LoVo (cell line): Measurements from ENCODE around the gene IFITM5.
"Not testable (repeated sequence)": the region's sequence is repeated elsewhere in the genome, so short reads cannot be mapped to it uniquely, and the experiment has no call there.

Experiments used
- DNase-seq: peaks from one replicate; pipeline ENCODE4 v3.0.0-alpha.2; 2016; ENCODE audit warnings: low spot score

Gene IFITM5

GRCh38 chr11:299081-299891 lies at the start of gene IFITM5:
Gene IFITM5 (minus strand): TSS chr11:299526. CDS start chr11:299490, 36 bp downstream.
- DNase-seq: no peak

- no peak for DNase-seq
Observed at GRCh38 chr11:346529-346928, 47.2 kb upstream of the IFITM5 start.

GRCh38 chr11:344836-345578 lies 45.7 kb upstream of the IFITM5 start:
- DNase-seq: no peak

DNA sequence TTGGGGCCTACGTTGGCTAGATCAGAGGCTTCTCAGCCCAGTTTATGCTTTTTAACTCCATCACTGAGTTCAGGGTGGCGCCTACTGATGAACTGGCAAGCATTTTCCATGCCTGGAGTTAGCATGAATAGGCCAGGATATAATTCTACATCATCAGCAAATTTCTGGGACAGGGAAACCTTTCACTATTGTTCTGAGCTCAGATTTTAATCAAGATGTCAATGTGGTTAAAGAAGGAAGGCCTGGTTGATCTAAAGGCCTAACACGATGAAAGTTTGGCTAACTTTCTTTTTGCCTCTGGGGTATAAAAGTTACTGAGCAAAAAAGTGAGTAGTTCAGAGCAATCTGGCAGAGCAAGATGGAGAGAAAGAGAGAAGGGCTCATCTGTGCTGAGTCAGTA lies 43.0 kb upstream of the IFITM5 start:
- no peak for DNase-seq

- no peak for DNase-seq
Observed at GRCh38 chr11:340539-341512, 41.5 kb upstream of the IFITM5 start.

- DNase-seq: no peak
Observed at GRCh38 chr11:339963-340362, 40.6 kb upstream of the IFITM5 start.

- DNase-seq: no peak
Observed at GRCh38 chr11:337711-338110, 38.4 kb upstream of the IFITM5 start.

DNA sequence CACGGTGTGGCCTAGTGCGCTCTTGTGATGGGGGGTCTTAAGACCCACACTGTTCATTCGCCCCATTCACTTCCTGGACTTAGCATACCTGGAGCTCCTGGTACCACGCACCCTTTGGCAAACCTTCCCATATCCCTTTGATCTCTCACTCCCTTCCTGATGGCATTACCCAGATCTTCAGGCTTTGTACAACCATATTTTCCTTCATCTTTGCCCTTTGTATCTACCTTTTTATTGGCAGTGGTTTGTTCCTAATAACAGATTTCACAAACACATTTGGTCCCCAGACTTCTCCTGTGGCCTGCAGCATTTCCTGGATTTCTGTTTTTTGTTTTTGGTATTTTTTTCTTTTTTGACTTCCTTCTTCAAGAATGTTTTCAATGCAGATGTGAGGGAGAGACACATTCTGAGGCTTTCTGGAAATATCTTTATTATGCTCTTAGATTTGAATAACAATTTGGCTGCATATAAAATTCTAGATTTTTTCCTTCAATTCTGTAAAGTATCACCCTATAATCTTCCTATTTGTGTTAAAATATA lies 37.4 kb upstream of the IFITM5 start:
- no peak for DNase-seq

DNA sequence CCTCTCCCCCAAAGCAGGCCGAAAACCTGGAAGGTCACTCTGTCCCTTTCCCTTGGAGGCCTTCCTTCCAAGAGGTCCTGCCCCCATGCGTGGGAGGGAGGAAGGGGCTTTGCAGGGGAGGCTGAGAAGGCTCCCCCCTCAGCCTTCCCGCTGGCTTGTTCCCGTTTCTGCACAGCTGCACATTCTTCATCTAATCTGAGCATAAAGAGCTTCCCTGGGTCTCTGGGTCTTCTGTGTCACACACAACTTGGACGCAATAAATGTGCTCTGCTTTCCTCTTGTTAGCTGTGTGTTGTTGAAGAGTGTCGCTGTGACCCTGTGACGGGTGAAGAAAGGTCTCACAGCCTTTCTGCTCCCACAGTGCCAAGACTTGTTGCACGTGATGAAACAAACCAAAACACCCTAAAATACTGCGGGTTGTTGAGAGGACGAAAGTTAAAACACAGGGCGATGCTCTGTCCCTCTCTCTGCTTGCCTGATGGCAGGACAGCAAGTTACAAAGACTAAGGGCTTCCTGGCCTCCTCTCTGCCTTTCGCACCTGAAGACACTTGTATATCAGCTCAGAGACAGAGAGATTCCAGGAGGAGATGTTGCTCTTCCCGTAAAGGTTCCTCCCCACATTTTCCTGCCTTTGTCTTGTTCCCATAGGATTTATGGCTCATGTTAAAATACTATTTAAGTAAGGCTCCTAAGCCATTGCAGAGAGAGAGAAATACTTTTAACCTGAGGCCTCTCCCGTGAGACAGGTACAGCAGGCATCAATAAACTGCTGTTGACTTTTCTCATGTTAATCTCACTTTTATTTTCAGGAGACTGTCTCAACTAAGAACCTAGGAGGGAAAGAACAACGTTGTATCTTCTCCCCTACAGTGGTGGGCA lies 36.7 kb upstream of the IFITM5 start:
- no peak for DNase-seq

GRCh38 chr11:334264-334994 lies 35.1 kb upstream of the IFITM5 start:
- no peak for DNase-seq

GRCh38 chr11:333616-334263 lies 34.4 kb upstream of the IFITM5 start:
- DNase-seq: not testable (repeated sequence)

GRCh38 chr11:332651-333480 lies 33.5 kb upstream of the IFITM5 start:
- DNase-seq: no peak

DNA sequence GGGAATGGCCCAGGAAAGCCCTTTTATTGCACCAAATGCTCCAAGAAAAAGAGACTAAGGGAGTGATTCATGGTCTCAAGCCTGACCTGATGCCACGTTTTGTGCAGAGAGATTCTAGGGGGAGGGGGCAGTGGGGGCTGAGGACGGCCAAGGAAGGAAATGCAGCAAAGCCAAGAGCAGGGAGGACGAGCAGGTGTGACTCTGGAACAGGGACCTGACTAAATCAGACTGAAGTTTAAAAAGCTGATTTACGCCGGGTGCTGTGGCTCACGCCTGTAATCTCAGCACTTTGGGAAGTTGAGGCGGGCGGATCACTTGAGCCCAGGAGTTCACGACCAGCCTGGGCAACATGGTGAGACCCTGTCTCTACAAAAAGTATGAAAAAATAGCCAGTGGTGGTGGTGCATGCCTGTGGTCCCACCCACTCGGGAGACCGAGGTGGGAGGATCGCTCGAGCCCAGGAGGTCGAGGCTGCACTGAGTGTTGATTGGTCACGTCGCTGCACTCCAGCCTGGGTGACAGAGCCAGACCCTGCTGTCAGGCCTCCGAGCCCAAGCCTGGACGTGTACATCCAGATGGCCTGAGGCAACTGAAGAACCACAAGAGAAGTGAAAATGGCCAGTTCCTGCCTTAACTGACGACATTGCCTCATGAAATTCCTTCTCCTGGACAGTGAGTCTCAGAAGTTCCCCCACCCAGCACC lies 32.2 kb upstream of the IFITM5 start:
- no peak for DNase-seq

GRCh38 chr11:330694-331357 lies 31.5 kb upstream of the IFITM5 start:
- no peak for DNase-seq

DNA sequence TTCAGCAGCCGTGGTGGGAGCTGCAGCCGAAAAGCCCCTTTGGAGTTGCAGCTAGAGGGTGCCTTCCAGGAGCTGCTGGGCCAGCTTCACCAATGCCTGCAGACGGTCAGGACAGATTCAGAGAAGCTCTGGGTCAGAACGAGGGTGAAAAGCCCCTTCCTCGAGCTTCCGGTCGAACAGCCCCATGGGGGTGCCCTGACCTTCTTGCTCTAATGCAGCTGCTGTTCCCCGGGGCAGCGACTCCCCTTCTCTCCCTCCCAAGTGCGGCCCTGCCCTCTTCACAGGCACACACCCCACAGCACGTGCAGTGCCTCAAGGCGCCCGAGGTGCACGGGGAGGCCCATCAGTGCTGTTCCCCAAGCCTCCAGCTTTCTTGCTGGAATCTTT lies 31.0 kb upstream of the IFITM5 start:
- no peak for DNase-seq

GRCh38 chr11:329886-330253 lies 30.5 kb upstream of the IFITM5 start:
- DNase-seq: no peak

DNA sequence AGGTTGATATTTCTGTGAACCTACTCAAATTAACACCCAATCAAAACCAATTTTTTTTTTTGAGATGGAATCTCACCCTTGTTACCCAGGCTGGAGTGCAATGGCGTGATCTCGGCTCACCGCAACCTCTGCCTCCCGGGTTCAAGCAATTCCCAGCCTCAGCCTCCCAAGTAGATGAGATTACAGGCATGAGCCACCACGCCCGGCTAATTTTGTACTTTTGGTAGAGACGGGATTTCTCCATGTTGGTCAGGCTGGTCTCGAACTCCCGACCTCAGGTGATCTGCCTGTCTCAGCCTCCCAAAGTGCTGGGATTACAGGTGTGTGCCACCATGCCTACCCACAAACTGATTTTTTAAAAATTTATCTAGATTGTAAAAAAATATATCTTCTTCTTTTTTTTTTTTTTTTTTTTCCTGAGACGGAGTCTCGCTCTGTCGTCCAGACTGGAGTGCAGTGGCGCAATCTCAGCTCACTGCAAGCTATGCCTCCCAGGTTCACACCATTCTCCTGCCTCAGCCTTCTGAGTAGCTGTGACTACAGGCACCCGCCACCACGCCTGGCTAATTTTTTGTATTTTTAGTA lies 29.3 kb upstream of the IFITM5 start:
- DNase-seq: not testable (repeated sequence)
